Neural crest cell (in vitro differentiated cells): ENCODE data around the gene ZNF319. TPM values are rescaled to one million over a fixed set of nuclear protein-coding genes. Genes with fewer than 3 reads are reported as not detected.

Experiments
- DNase-seq: peaks from one replicate; pipeline ENCODE4 v3.0.0; 2021; ENCODE audit warnings: low read depth, mixed read lengths, low spot score
- H3K27ac Mint-ChIP-seq: one replicate; pipeline ENCODE4 v1.8.0; 2021; ENCODE audit warnings: mild to moderate bottlenecking, mixed read lengths; ENCODE audit not compliant: unreplicated experiment
- H3K27me3 Mint-ChIP-seq: 2 replicates; pipeline ENCODE4 v1.8.0; 2021; ENCODE audit warnings: low read depth, mild to moderate bottlenecking, mixed read lengths
- H3K36me3 Mint-ChIP-seq: 2 replicates; pipeline ENCODE4 v1.8.0; 2021; ENCODE audit warnings: low read depth, mild to moderate bottlenecking, mixed read lengths
- H3K4me1 Mint-ChIP-seq: 2 replicates; pipeline ENCODE4 v1.8.0; 2021; ENCODE audit warnings: mixed read lengths
- H3K4me3 Mint-ChIP-seq: one replicate; pipeline ENCODE4 v1.8.0; 2021; ENCODE audit warnings: mild to moderate bottlenecking, mixed read lengths
- H3K9me3 Mint-ChIP-seq: 2 replicates; pipeline ENCODE4 v1.8.0; 2021; ENCODE audit warnings: mixed read lengths
- CTCF ChIP-seq: fragments of 200-600 bp; sonication (generic); conservative IDR thresholded peaks from 2 replicates; pipeline ENCODE4 v1.5.0; 2021; ENCODE audit warnings: antibody characterized with exemption, mild to moderate bottlenecking
- total RNA-seq: library from RNA; stranded (reverse); gene quantifications from 2 replicates; pipeline ENCODE4 v1.2.1, GENCODE V29; 2021

ZNF319 gene
- total RNA-seq, 1 donor from 2014 or later: 15.5 TPM

- no peaks in the 10 kb centered on the region for H3K4me1 Mint-ChIP-seq
- no peaks in the 10 kb centered on the region for H3K27me3 Mint-ChIP-seq
- H3K27ac Mint-ChIP-seq: no peak overlapping the region
- TF ChIP-seq CTCF: no peak
- H3K4me3 Mint-ChIP-seq: no peak overlapping the region
- H3K36me3 Mint-ChIP-seq: no peaks in the 10 kb centered on the region
- no peak for DNase-seq
- H3K9me3 Mint-ChIP-seq: no peaks in the 10 kb centered on the region
Observed at GRCh38 chr16:57970319-57970718, 30.2 kb downstream of the ZNF319 start.

GRCh38 chr16:57969451-57970123, 30.9 kb downstream of the ZNF319 start:
- Mint-ChIP-seq H3K27me3 (no peaks in the 10 kb centered on the region), H3K9me3 (no peaks in the 10 kb centered on the region), H3K4me1 (no peaks in the 10 kb centered on the region), H3K36me3 (no peaks in the 10 kb centered on the region), H3K27ac (no peak overlapping the region), H3K4me3 (no peak overlapping the region)
- TF ChIP-seq CTCF: no peak
- no peak for DNase-seq

GRCh38 chr16:57967916-57968315, 32.6 kb downstream of the ZNF319 start:
- no peaks in the 10 kb centered on the region for H3K27me3 Mint-ChIP-seq
- no peaks in the 10 kb centered on the region for H3K36me3 Mint-ChIP-seq
- H3K4me3 Mint-ChIP-seq: no peak overlapping the region
- no peak for TF ChIP-seq CTCF
- H3K4me1 Mint-ChIP-seq: no peaks in the 10 kb centered on the region
- no peaks in the 10 kb centered on the region for H3K9me3 Mint-ChIP-seq
- no peak overlapping the region for H3K27ac Mint-ChIP-seq
- no peak for DNase-seq

GRCh38 chr16:57966986-57967385, 33.5 kb downstream of the ZNF319 start:
- H3K9me3 Mint-ChIP-seq: no peaks in the 10 kb centered on the region
- H3K27me3 Mint-ChIP-seq: no peaks in the 10 kb centered on the region
- no peak for DNase-seq
- H3K4me3 Mint-ChIP-seq: no peak overlapping the region
- no peak overlapping the region for H3K27ac Mint-ChIP-seq
- H3K4me1 Mint-ChIP-seq: no peaks in the 10 kb centered on the region
- H3K36me3 Mint-ChIP-seq: no peaks in the 10 kb centered on the region
- no peak for TF ChIP-seq CTCF

- no peak for DNase-seq
- H3K27me3 Mint-ChIP-seq: no peaks in the 10 kb centered on the region
- TF ChIP-seq CTCF: no peak
- H3K36me3 Mint-ChIP-seq: no peaks in the 10 kb centered on the region
- H3K27ac Mint-ChIP-seq: no peak overlapping the region
- no peaks in the 10 kb centered on the region for H3K9me3 Mint-ChIP-seq
- H3K4me3 Mint-ChIP-seq: no peak overlapping the region
- H3K4me1 Mint-ChIP-seq: no peaks in the 10 kb centered on the region
Observed at GRCh38 chr16:57966204-57966771, 34.2 kb downstream of the ZNF319 start.
